DMS79 (cell line): Measurements from ENCODE around the gene ZNHIT6.

Experiments used
- DNase-seq: peaks from one replicate; lab custom pipeline; 2025; lab: John Stamatoyannopoulos, UW

ZNHIT6 gene

DNA sequence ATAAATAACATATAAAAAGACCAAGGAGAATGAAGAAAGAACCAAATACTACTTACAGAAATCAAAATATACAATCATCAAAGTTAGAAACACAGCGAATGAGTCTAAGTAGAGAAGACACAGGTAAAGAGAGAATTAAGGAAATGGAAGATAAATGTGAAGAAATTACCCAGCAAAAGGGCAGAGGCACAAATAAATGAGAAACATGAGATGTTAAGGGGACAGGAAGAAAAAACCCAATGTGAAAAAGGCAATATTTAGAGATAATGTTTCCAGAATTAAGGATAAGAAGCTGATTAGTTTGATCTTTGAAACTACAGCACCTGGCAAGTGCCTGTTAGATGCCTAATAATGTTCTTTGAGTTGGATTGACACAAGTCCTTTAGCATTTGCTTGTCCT, 86.8 kb downstream of the ZNHIT6 start:
- DNase-seq, result no peak

DNA sequence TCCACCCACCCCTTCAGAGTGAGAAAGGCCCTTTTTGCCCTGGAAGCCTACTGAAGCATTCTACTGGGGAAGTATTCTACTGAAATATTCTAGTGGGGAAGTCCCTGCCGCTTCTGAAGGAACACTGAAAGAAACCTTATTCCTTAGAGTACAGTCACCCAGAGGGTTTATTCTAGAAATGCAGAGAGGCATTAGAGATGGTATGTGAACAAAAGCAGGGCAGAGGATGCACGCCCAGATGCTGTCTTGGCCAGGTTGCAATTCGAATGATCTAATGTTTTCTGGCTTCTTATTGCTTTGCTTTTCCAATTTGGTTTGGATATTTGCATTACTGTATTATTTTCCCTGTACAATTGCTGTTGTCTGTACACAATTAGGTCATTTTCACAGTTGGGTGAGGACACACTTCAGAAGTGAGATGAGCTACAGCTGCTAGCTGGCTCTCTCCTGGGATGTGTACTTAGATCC, 90.6 kb downstream of the ZNHIT6 start:
- DNase-seq, result no peak

DNA sequence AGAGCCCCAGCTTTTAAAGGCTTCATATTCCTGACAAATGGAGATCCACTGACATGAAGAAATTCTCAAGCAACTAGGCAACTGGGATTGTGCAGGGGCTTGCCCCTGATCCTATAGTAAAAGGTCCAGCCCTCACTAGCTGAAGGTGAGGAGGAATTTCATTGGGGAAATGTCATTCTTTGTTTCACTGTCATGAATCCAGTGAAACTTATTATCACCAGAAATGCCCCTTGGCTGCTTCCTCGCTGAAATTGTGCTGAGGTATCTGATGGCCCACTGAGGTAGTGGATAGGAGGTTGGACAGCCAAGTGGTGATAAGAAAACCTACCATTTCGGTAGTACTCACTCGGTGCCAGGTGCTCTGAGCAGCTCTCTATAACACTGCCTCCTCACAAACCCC, 91.5 kb downstream of the ZNHIT6 start:
- no peak for DNase-seq

DNA sequence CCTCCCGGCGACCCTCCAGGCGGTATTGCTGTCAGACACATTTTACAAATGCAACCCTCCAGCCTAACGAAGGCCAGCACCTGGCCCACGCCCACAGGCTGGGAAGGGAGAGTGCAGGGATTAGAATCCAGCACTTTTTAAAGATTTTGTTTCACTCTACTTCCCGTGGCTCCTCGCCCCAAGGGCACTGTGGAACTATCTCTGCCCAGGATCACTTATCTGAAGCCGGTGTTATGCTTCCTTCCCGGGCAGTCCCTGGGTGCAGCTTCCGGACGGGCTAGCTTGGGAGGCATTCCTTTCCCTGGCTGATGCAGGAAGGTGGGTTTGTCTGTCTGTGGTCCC, 91.9 kb downstream of the ZNHIT6 start:
- no peak for DNase-seq

DNA sequence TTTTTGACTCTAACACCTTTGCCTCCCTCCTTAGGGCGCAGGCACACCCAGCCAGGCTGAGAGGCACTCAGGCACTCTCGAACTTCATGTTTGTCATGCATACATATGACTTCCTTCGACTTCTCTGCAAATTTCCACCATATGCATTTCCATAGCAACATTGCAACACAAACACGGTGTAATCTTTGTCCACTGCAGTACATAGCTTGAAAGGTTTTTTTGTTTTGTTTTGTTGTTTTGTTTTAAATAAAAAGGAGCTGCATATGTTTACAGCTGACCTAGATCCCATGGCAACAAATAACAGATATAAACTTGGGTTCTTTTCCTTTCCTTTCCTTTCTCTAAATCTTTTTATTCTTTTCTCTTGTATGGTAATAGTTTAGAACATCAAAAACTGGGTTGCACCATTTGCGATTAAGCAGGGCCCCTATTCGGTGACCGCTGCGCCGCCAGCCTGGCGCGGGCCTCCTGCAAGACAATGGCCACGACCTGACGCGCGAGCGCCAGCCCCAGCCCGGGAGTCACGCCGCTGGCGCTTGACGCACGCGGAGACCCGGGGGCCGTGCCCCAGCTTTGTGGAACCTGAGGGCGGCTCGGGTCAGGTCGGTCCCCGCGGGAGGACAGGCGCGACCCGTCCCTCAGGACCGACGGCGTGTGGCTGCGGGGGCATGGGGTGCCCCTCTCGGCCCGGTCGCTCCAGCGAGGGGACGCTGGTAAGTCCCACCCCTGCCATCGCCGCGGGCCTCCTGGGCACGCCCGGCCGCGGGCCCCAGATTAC, 92.5 kb downstream of the ZNHIT6 start:
- no peak for DNase-seq

DNA sequence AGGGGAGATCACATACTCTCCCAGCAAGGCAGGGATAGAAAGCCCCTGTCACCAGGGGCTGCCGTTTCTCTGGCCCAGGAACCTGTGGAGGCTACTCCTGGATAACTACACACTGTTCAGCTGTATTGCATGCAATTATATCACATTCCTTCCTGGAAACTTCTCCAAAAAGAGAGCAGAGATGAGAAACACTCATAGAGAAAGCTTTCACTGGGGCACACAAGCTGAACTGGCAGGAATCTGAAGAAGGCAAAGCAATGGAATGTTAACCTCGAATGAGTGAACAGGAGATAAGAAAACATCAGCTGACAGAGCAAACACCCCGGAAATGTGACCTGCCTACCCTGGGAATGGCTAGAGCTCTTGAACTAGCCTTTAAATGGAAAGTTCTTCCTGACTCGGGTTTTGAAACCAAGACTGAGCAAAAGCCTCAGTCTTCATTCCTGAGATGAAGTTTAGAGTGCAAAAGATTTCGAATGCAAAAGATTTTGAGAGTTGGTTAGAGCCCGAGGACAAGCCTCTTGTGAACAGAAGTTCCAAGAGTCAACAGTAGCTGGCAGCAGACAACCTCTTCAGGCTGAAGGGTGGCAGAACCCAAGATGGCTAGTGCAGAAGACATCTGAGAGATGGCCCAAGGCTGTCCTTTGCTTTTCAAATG, 95.4 kb downstream of the ZNHIT6 start:
- DNase-seq, result no peak

DNA sequence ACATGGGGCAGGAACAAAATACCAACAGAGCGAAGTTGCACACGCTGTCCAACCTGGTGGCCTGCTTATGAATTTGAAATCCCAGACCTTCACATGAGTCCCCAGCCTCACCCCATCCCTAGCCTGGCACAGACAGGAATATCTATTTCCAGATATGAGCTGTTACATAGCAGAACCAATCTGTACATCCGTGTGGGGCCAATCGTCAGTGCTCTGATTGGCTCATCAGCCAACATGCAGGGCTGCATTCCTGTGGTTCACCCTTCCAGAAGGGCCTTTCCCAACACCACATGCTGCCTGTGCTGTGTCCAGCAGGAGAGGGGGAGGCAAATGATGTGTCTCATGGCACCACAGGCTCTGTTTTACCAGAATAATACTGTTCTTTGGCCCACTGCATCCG, 96.4 kb downstream of the ZNHIT6 start:
- no peak for DNase-seq

DNA sequence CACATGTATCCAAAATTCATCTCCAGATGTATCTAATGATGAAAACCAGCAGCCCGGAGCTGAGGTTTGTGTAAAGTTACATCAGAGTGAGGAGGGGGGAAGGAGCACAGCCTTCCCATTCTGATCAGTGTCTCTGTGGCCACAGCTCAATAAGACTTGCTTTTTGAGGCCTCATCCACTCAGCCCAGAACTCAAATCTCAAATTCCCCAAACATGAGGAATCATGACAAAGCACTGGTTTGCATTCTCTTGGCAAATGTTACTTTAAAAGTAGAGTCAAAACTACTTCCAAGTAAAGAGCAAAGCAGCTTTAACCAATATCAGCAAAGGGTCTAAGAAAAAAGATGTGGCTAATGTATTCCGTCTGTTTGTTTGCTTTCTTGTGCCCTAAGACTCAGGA, 96.8 kb downstream of the ZNHIT6 start:
- DNase-seq, result no peak

DNA sequence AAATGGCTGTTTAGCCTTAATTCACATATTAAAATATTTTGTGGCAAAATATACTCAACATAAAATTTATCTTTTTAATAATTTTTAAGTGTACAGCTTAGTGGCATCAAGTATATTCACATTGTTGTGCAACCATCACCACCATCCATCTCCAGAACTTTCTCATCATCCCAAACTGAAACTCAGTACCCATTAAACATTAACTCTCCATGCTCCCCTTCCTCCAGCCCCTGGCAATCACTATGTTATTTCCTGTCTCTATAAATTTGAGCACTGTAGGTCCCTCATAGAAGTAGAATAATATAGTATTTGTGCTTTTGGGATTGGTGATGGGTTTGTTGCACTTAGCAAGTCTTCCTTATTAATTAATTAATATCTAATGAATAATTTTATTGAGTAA, 98.3 kb downstream of the ZNHIT6 start:
- DNase-seq, result no peak

DNA sequence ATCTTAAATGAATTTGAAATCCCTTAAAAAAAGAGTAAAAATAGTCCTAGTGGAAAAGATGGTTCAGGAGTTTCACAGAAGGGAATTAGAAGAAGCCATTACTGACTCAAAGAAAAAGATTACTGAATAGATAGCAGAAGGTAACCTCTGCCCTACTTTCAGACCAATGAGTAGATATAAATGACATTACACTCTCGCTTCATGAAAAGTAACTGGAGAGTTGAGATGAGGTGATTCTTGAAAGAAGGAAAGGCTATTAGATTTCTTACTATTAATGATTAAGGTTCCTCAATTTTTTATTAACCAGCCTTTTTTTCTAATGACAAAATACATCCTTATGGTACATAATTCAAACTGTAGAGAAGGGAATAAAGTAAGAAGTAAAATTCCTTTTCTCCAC, 99.4 kb downstream of the ZNHIT6 start:
- DNase-seq, result no peak

DNA sequence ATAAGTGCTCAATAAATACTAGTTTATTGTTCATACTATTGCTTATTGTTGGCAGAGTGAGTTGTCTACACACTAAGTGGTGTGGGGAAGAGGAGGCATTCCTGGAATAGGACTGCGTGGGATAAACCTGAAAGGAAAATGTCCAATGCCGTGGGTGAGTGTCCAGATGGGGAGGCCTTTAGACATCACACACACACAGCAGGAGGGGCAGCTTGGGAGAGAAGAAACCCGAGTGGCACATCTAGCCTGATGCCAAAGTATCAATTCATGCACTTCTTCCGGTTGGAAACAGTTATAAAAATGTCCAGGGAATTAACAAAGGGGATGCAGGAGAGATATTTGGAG, 100.3 kb downstream of the ZNHIT6 start:
- no peak for DNase-seq

DNA sequence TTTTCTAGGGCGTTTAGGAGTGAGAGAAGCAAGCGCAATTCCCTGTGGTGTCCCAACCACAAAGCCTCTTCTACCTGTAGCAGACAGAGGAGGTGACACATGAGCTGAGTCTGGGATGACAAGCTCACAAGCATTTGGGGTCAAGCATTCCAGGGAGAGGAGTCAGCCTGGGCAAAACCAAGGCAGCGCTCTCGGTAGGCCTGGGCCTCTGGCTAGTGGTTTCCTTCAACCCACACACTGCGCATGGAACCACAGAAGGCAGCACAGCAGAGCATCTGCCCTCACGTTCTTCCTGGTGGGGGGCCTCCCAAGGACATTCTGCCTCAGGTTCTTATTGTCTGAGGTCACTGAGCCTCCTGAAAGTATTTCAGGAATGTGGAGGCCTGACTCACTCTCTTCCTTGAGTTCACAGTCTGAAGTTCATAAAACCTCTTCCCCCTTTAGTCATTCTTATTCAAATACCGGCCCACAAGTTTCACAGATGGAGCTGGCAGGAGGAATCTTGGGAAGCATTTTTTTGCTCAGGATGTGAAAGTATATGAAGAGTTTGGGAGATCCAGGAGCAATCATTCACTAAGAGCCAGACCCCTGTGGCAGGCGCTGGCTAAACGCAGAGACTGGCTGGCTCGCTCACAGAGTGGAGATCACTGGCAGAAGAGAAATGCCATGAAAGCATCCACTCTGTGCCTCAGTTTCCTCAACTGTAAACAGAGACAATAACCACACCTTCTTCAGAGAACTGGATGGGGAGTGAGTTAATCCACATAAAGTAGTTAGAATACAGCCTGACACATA, 100.9 kb downstream of the ZNHIT6 start:
- no peak for DNase-seq

DNA sequence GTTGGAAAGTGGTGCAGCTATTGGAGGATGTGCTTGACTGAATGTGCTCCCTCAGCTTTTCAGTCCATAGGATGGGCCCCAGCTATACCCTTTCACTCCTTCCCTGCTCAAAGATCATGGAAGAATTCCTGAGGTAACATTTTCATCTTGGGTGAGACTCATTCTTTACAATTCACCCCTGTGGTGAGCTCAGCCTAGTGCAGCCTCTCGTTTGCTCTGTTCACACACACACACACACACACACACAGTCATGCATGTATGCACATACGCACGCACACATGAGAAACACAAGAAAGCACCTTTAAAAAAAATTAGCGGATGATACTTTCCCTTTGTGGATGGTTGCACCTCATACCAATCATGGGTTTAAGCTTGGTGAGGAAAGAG, 101.8 kb downstream of the ZNHIT6 start:
- no peak for DNase-seq

DNA sequence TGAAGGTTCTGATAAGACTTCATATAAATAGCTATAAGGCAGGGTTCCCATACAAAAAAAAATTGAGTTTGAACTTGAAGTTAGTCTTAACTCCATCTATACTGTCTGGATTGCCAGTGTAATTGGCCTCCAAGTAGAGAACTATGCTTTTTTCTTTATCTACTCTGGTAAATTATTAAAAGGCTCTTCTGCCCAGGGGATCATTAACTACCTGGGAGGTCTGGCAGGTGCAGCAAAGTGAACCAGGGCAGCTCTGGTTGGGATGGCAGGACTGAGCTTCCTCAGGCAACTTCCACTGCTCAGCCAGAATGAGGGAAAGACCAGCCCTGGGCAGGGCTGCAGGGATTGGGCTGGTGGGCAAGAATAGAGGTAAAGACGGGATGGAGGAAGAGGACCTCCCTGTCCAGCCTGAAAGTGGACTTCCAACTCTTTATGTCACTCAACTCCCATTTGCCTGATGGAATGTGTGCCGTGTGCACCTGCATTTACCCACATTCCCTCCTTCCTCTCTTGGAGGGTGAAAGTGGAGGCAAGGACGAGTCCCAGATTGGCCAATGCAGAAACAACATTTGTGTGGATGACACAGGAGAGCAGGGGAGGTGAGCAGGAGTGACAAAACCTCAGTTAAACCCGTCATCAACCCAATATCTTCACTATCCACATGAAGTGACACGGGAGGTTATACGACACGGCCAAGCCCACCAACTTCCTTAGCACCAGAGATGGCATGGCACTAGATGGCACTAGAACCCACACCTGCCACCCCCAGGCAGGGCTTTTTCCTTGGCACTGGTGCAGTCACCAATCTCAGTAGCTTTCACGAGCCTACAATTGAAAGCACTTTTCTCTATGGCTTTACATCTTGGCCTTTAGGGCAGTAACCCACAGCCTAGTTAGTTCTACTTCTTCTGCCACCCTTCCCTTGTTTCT, 102.5 kb downstream of the ZNHIT6 start:
- no peak for DNase-seq

DNA sequence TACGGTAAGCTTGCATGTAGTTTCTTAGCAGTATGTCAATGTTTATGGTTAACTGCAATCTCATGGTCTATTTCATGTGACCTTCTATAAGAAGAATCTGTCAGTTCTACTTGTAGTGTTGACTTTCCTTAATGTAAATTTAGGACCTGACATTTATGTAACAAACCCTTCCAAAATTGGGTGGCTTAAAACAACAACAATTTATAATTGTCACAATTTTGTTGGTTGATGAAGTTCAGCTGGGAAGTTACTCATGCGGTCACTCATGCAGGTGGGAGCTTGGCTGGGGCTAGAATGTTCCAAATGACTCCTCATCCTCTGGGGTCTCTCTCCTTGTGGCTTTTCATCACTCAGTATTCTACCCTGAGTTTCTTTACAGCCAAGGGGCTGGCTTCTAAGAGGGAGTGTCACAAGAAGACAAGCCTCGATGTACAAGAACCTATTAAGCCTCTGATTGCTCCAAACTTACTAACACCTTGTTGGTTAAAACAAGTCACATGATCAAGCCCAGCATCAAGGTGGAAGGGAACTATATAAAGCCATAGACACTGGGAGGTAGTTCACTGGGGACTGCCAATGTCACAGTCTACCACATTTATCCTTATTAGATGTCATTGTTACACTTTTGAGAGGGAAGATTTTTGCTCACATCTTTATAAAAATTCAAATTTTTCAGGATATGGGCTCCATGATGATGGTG, 103.8 kb downstream of the ZNHIT6 start:
- DNase-seq, result no peak

DNA sequence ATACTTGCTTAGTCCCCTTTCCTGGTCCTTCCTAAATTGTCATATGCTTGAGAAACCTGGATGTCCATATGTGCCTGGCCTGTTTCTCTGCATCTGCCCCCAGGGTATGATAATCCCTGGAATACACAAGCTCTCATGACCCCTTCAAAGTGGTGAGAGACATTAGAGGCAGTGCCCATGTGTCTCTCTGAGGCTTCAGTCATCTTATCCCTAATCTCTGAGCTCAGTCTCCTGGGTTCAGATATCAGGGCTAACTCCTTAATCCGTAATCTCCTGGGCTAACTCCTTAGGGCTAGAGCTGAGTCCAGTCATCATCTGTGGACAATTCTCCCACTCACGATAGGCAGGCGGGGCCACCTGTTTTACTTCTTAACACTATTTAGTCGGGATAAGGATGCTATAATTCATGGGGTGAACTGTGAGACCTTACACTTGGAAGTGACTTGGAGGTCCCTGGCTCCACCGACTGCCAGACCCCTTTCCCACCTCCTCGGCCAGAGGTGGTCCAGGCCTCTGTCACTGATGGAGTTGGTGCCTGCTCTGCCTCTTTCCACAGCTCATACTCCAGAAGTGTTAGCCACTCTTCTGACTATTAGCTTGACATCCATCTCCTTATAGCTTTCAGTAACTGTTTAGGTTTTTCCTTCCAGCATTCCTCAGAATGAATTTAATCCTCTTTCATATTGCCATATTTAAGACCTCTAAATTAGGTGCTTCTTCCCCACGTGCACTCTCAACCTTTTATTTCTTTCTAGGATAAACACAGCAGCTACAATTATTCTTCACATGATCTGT, 105.0 kb downstream of the ZNHIT6 start:
- DNase-seq, result no peak

DNA sequence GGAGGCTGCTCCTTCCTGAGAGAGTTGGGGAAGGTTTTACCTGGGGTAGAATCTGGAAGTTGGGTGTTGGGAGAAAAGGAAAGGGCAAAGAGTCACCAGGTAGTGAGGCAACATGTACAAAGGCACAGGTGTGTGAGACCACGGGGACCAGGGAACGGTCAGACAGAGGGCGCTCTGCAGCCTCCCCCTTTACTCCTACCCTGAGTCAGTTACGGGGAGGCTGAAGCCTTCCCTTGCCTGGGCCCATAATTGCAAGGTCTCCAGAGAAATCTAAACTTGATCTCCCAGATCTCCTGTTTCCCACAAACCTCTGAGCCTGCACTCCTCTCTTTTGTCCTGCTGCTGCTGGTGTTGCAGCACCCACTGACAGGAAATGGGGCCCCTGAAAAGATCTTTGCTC, 105.7 kb downstream of the ZNHIT6 start:
- DNase-seq, result no peak

DNA sequence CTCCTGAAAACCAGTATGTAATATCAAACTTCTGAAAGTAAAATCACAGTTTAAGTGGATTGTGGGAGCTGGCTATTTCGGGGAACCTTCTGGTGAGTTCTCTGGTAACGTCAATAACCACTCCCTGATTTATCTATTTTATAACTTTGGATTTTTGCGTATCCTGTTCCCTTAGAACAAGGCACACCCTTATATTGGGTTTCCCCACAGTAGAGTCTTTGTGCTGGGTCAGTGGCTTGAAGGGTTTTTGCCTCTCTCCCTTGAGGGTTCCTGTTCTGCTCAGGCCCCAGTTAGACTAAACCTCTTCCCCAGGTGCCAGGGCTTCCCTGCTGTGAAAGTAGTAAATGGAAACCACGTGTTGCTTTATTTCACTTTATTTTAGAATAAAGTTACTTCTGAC, 106.3 kb downstream of the ZNHIT6 start:
- DNase-seq, result no peak

DNA sequence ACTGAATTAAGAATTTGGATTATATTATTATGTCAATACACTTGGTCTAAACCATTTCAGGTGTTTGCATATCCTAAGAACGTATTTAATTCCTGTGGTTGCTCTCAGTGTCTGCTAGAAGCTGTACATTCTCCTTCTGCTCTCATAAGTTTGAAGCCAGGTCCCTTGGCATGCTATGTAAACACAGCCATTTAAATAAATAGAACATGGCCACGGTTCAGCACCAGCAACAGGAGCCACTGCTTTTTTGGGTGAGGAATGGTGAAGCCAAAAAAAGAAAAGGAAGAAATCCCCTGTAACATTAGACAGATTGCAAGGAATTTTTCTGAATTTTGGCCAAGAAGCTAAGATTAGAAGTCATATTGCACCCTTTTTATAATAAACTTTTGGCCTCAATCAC, 108.6 kb downstream of the ZNHIT6 start:
- no peak for DNase-seq
